Ovary (tissue), 9 donors: ENCODE data around the gene TRPM5. TPM values are rescaled to one million over a fixed set of nuclear protein-coding genes. Genes with fewer than 3 reads are reported as not detected.

ENCODE experiments used
- DNase-seq, 5 donors: peaks; one replicate each; pipeline ENCODE4 v3.0.0-alpha.2; 2019 to 2020
- H3K27ac ChIP-seq, 2 donors: fragments of 200-600 bp; one replicate each; pipeline versions ENCODE4 v1.5.1 to v1.8.0; 2019 to 2022
- H3K27me3 ChIP-seq: fragments of 200-600 bp; one replicate; pipeline ENCODE4 v1.8.0; 2022
- H3K36me3 ChIP-seq: fragments of 200-600 bp; sonication (generic); one replicate; pipeline ENCODE4 v1.5.1; 2019
- H3K4me1 ChIP-seq: one replicate; pipeline ENCODE4 v1.8.1; 2013; ENCODE audit warnings: mild to moderate bottlenecking, moderate library complexity; ENCODE audit not compliant: insufficient read depth
- H3K4me3 ChIP-seq: fragments of 200-600 bp; sonication (generic); one replicate; pipeline ENCODE4 v1.5.1; 2017
- H3K9me3 ChIP-seq, 2 donors: fragments of 200-600 bp in 1 of 2; sonication (generic) in 1 of 2; one replicate each; pipeline versions ENCODE4 v1.5.1 to v1.8.1; 2013 to 2019; ENCODE audit warnings: mild to moderate bottlenecking in 1 of 2, moderate library complexity in 1 of 2
- EP300 ChIP-seq: sonication (generic); formaldehyde crosslinking; IDR thresholded peaks from one replicate; pipeline ENCODE4 v1.6.1; 2017; ENCODE audit warnings: antibody characterized with exemption
- POLR2A ChIP-seq: fragments of 450-650 bp; IDR thresholded peaks from one replicate; pipeline ENCODE4 v1.6.1; 2017; ENCODE audit warnings: antibody characterized with exemption, mild to moderate bottlenecking, moderate library complexity
- WGBS, 3 donors: extraction: QIAGEN DNeasy Blood & Tissue Kit in 1 of 3; methylation state at CpG; one replicate each; pipeline versions ENCODE4 v1.1.5 to v1.1.7; 2013 to 2017; 5-methylcytosine and 5-hydroxymethylcytosine counted together
- intact Hi-C, 4 donors: fragments of 100-400 bp; cut with DNase I; formaldehyde crosslinking; loops; one replicate each; pipeline versions ENCODE4 v1.11.0 to v1.15.1; 2022 to 2023
- polyA plus RNA-seq, 2 donors: library from polyadenylated mRNA; stranded (reverse); fragments of 200-250 nt in 1 of 2; fragments of 350-450 nt in 1 of 2; fragmentation: Illumina TruSeq in 1 of 2; extraction: RNeasy Lipid Tissue Mini Kit (QIAGEN cat#74804) in 1 of 2; gene quantifications; one replicate each; pipeline ENCODE4 v1.2.3, GENCODE V29; 2013 to 2014
- total RNA-seq, 7 donors: library from RNA; depleted of rRNA in 2 of 7; stranded (reverse); fragments of >200 nt in 2 of 7; fragmentation: NEBNext Ultra II Directional in 3 of 7; extraction: Animal tissue kit (Norgen Biotek cat#: 25700) in 3 of 7; gene quantifications; one replicate each; pipeline versions ENCODE4 v1.1.0 to v1.2.4, GENCODE V29; 2016 to 2023
- TF ChIP-seq, protein P1 (sequence below), 3 donors: fragments of 450-650 bp in 2 of 3; fragments of 200-600 bp in 1 of 3; IDR thresholded peaks; one replicate each; pipeline versions ENCODE4 v1.5.1 to v1.8.0; 2016 to 2022; ENCODE audit warnings: antibody characterized with exemption in 3 of 3, mild to moderate bottlenecking in 1 of 3
- donor health status: DM: no; HTN: no; CAD: no; lungs with moderate emphysema.
- donor health status: DM: no; HTN: no; CAD: no.
- donor health status: Bipolar disorder and iron deficiency.
- donor health status: DM: yes; HTN: yes; CAD: no.
- donor health status: DM: no; HTN: no; CAD: no.
- donor health status: DM: yes; HTN: yes; CAD: no.

The TRPM5 gene
- total and polyA plus RNA-seq, 9 donors: 0.05 to 0.11 (median 0.08) TPM; not detected in 6

DNA sequence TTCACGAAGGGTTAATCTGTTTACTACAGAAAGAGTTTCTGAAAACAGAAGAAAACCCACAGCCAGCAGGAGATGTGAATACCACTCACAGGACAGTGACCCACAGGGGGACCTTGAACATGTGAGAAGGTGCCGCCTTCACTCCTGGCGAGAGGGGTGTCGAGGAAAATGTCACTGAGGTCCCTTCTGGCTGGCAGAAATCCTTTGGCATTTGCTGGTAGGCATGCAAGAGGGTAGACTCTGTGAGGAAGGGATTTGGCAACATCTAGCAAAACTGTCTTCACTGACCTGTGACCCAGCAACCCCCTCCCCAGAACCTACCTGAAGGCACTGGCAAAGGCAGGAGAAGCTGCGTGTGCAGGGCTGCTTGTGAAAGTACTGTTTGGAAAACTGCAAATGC, 9.1 kb upstream of the TRPM5 start:
- no peaks in the 10 kb centered on the region for H3K27me3 ChIP-seq

GRCh38 chr11:2452321-2453012, 8.2 kb upstream of the TRPM5 start:
- Histone ChIP-seq H3K36me3 (no peaks in the 10 kb centered on the region), H3K4me1 (no peaks in the 10 kb centered on the region), H3K9me3 (no peaks in the 10 kb centered on the region), H3K4me3 (no peak overlapping the region), H3K27ac (no peak overlapping the region), H3K27me3 (no peaks in the 10 kb centered on the region)
- 14 to 21% (median 14%) methylated on average over 20 of the region's 20 CpGs for WGBS, 3 donors
- peak in 1 of 5 donors; percentile 3 for DNase-seq
- intact Hi-C loops: no loop called here
- TF ChIP-seq EP300 (no peak), POLR2A (no peak)
- TF ChIP-seq, protein P1, sequence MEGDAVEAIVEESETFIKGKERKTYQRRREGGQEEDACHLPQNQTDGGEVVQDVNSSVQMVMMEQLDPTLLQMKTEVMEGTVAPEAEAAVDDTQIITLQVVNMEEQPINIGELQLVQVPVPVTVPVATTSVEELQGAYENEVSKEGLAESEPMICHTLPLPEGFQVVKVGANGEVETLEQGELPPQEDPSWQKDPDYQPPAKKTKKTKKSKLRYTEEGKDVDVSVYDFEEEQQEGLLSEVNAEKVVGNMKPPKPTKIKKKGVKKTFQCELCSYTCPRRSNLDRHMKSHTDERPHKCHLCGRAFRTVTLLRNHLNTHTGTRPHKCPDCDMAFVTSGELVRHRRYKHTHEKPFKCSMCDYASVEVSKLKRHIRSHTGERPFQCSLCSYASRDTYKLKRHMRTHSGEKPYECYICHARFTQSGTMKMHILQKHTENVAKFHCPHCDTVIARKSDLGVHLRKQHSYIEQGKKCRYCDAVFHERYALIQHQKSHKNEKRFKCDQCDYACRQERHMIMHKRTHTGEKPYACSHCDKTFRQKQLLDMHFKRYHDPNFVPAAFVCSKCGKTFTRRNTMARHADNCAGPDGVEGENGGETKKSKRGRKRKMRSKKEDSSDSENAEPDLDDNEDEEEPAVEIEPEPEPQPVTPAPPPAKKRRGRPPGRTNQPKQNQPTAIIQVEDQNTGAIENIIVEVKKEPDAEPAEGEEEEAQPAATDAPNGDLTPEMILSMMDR (IDR thresholded peaks at IDR 0.05): no peak

More for the DNA sequence above, 9.1 kb upstream of the TRPM5 start:
- TF ChIP-seq POLR2A (no peak), EP300 (no peak)
- TF ChIP-seq, protein P1 (IDR thresholded peaks at IDR 0.05): no peak
- Histone ChIP-seq H3K9me3 (no peaks in the 10 kb centered on the region), H3K4me3 (no peak overlapping the region), H3K27ac (no peak overlapping the region), H3K36me3 (no peaks in the 10 kb centered on the region), H3K4me1 (no peaks in the 10 kb centered on the region)
- intact Hi-C loops: no loop called here
- WGBS, 3 donors: 89 to 95% (median 92%) methylated on average over 5 of the region's 5 CpGs
- no peak for DNase-seq

DNA sequence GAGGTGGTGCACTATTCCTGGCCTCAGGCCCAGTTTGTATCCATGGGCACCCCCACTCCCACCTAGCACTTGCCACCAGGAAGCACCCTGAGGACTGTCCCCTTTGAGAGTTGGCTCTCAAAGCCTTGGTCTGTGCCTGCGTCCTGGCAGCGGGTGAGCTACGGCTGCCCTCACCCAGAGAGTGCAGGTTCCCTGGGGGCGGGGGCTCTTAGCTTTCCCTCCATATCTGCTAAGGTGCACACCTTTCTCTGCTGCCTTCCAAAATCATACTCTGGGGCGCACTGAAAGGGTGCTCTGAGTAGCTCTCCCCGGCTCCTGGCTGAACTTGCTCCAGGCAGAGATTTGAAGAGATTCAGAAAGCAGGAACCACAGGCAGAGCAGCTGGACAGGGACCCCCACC, 7.6 kb upstream of the TRPM5 start:
- Histone ChIP-seq H3K9me3 (no peaks in the 10 kb centered on the region), H3K36me3 (no peaks in the 10 kb centered on the region), H3K4me1 (no peaks in the 10 kb centered on the region), H3K4me3 (no peak overlapping the region), H3K27ac (no peak overlapping the region), H3K27me3 (no peaks in the 10 kb centered on the region)
- 27 to 31% (median 30%) methylated on average over 6 of the region's 6 CpGs for WGBS, 3 donors
- DNase-seq: peak in 2 of 5 donors; percentile 1 to 7
- TF ChIP-seq POLR2A (no peak), EP300 (no peak)
- TF ChIP-seq, protein P1 (IDR thresholded peaks at IDR 0.05): no peak
- intact Hi-C loops: no loop called here

- Histone ChIP-seq H3K4me3 (no peak overlapping the region), H3K9me3 (no peaks in the 10 kb centered on the region), H3K27ac (no peak overlapping the region), H3K4me1 (no peaks in the 10 kb centered on the region), H3K36me3 (no peaks in the 10 kb centered on the region), H3K27me3 (no peaks in the 10 kb centered on the region)
- WGBS, 3 donors: 90 to 92% (median 91%) methylated on average over 14 to 15 of the region's 15 CpGs
- peak in 3 of 5 donors; percentile 2 to 24 (median 7) for DNase-seq
- intact Hi-C loops: no loop called here
- TF ChIP-seq POLR2A (no peak), EP300 (no peak)
- TF ChIP-seq, protein P1 (IDR thresholded peaks at IDR 0.05): no peak
These were observed 7.0 kb upstream of the TRPM5 start for GRCh38 chr11:2451336-2451735.
